GM12874 (cell line): ENCODE measurements around the gene CDH24.

Source experiments
- CTCF ChIP-seq: IDR thresholded peaks from 2 replicates; pipeline ENCODE4 v1.5.1; 2011; ENCODE audit warnings: low read depth, mild to moderate bottlenecking, control low read depth, low read length, moderate library complexity; ENCODE audit not compliant: insufficient read depth

CDH24 gene

DNA sequence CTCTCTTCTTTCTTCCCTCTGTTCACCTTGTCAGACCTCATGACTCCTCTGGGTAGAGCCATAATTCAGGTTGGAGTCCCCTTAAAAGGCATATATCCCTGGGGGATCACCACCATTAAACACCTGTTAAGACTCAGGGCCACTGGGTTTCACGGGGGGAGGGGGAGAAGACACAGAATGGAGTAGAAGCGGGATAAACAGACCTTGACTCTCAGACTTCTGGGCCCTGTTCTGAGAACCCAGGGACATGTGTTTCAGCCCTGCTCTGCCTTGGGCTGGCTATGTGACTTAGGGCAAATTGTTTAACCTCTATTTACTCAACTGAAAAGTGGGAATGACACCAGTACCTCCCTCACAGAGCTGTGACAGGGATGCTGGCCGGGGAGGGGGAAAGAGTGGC lies 4.6 kb downstream of the CDH24 start:
- no peak for TF ChIP-seq CTCF

- no peak for TF ChIP-seq CTCF
Observed at GRCh38 chr14:23052182-23052623, 5.1 kb downstream of the CDH24 start.

- TF ChIP-seq CTCF = no peak
Observed at GRCh38 chr14:23051141-23052057, 5.9 kb downstream of the CDH24 start.

GRCh38 chr14:23049011-23049410 lies 8.3 kb downstream of the CDH24 start:
- TF ChIP-seq CTCF = no peak

- no peak for TF ChIP-seq CTCF
Observed at GRCh38 chr14:23047751-23048693, 9.3 kb downstream of the CDH24 start.

DNA sequence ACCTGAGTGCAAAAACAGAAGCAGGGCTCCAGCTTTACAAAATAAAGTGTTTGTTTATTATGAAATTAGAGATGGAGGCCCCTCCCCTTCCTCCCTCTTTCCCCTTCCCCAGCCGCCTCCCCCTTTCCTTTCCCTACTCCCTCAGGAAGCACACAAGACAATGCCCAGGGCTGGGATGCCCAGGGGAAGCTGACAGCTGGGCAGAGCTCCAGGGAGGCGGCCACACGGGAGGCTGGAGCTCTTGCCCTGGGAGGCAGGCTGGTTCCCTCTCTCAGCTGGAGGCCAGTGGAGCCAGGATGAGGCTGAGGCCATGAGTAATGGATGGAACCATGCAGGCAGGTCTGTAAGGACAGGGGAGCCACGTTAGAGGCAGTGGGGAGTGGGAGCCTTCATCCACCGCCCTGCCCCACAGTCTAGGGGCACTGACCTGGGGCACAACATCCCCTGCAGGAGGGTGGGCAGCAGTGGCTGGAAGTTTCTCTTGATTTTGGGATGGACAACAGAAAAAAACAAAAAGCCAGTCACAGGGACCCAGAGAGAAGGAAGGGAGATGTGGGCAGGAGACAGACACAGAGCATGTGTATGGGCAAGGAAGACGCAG lies 10.2 kb downstream of the CDH24 start:
- TF ChIP-seq CTCF = no peak
